ENCODE results near the gene PRM3. TPM values are rescaled to one million over a fixed set of nuclear protein-coding genes. Genes with fewer than 3 reads are reported as not detected.

Gene PRM3
- total RNA-seq, 1 donor from 2014 or later = not detected

GRCh38 chr16:11256661-11257130 is 16.7 kb downstream of the PRM3 start:
- intact Hi-C loops (cut with DNase I) = no loop called here
- Histone ChIP-seq H3K4me3 (peak overlapping the region; percentile 81), H3K27ac (peak overlapping the region; percentile 98), H3K27me3 (no peaks in the 10 kb centered on the region), H3K9me3 (no peaks in the 10 kb centered on the region), H3K36me3 (peaks cover 5% of the 10 kb centered on the region), H3K4me1 (peaks cover 34% of the 10 kb centered on the region)
- ATAC-seq = peak; percentile 43
- DNase-seq = no peak
- TF ChIP-seq CTCF (IDR thresholded peaks at IDR 0.05) = no peak

- H3K4me1 ChIP-seq = peaks cover 34% of the 10 kb centered on the region
- intact Hi-C loops (cut with DNase I) = no loop called here
- H3K9me3 ChIP-seq = no peaks in the 10 kb centered on the region
Measured at GRCh38 chr16:11255737-11256660, 17.4 kb downstream of the PRM3 start, which contains the start of gene SOCS1. Gene SOCS1, minus strand, starts transcription at chr16:11256204. Its CDS starts 726 bp downstream, at chr16:11255478.

GRCh38 chr16:11254913-11255736 is 18.3 kb downstream of the PRM3 start:
- no peaks in the 10 kb centered on the region for H3K27me3 ChIP-seq
- H3K9me3 ChIP-seq = no peaks in the 10 kb centered on the region
- H3K4me1 ChIP-seq = peaks cover 34% of the 10 kb centered on the region
- H3K36me3 ChIP-seq = peaks cover 5% of the 10 kb centered on the region
- peak overlapping the region; percentile 98 for H3K27ac ChIP-seq
- intact Hi-C loops (cut with DNase I) = loop anchor here (5.0 kb wide), 1 partner anchor 283 kb away; no protein-coding TSS in a partner anchor
- TF ChIP-seq CTCF (IDR thresholded peaks at IDR 0.05) = no peak
- H3K4me3 ChIP-seq = peak overlapping the region; percentile 81
- DNase-seq (peak; percentile 80), ATAC-seq (peak; percentile 1)

More at GRCh38 chr16:11255737-11256660, 17.4 kb downstream of the PRM3 start, which contains the start of gene SOCS1:
- Histone ChIP-seq H3K4me3 (peak within 1 kb of the TSS; percentile 81), H3K27me3 (no peaks in the 10 kb centered on the region), H3K27ac (peak within 1 kb of the TSS; percentile 98), H3K36me3 (peaks cover 5% of the 10 kb centered on the region)
- DNase-seq (peak; percentile 93), ATAC-seq (peak; percentile 83)
- TF ChIP-seq CTCF (IDR thresholded peaks at IDR 0.05) = peak; percentile 83

GRCh38 chr16:11253995-11254912 is 19.2 kb downstream of the PRM3 start:
- Histone ChIP-seq H3K4me3 (peak overlapping the region; percentile 81), H3K27me3 (no peaks in the 10 kb centered on the region), H3K27ac (peak overlapping the region; percentile 98), H3K36me3 (peaks cover 5% of the 10 kb centered on the region), H3K4me1 (peaks cover 30% of the 10 kb centered on the region), H3K9me3 (no peaks in the 10 kb centered on the region)
- no peak for ATAC-seq
- TF ChIP-seq CTCF (IDR thresholded peaks at IDR 0.05) = no peak
- intact Hi-C loops (cut with DNase I) = loop anchor here (5.0 kb wide), 1 partner anchor 282 kb away; no protein-coding TSS in a partner anchor
- DNase-seq = no peak

Measured in upper lobe of right lung (tissue), 1 donor.